Measurements from ENCODE around the gene RASGRP2.

DNA sequence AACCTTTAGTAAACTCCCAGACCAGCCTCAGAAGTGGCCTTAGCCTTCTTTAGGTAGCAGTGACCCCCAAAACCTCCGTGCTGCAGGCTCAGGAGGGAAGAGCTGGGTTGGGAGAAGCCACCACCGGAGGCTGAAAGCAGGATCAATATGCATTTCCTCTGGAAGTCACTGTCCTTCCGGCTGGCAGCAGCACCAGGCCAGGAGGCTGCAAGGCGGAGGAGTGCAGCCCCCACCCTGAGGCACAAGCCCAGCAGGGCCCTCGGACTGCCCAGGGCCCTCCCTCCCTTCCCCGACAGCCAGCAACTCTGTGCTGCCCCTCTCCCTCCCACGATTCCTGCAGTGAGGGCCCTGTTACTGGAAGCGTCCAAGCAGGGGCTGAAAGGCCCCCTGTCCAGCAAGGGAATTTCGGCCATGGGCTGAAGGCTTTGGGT, 17.7 kb downstream of the RASGRP2 start:
- TF ChIP-seq, protein P1, sequence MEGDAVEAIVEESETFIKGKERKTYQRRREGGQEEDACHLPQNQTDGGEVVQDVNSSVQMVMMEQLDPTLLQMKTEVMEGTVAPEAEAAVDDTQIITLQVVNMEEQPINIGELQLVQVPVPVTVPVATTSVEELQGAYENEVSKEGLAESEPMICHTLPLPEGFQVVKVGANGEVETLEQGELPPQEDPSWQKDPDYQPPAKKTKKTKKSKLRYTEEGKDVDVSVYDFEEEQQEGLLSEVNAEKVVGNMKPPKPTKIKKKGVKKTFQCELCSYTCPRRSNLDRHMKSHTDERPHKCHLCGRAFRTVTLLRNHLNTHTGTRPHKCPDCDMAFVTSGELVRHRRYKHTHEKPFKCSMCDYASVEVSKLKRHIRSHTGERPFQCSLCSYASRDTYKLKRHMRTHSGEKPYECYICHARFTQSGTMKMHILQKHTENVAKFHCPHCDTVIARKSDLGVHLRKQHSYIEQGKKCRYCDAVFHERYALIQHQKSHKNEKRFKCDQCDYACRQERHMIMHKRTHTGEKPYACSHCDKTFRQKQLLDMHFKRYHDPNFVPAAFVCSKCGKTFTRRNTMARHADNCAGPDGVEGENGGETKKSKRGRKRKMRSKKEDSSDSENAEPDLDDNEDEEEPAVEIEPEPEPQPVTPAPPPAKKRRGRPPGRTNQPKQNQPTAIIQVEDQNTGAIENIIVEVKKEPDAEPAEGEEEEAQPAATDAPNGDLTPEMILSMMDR (IDR thresholded peaks at IDR 0.05): no peak
- TF ChIP-seq POLR2A (IDR thresholded peaks at IDR 0.05): no peak

All from upper lobe of left lung (tissue), 4 donors.